ENCODE data around the gene SP1. TPM values are rescaled to one million over a fixed set of nuclear protein-coding genes. Genes with fewer than 3 reads are reported as not detected.

SP1 gene
- total and polyA plus RNA-seq, 2 experiments from 2014 or later, result 11.1 to 68.4 TPM

DNA sequence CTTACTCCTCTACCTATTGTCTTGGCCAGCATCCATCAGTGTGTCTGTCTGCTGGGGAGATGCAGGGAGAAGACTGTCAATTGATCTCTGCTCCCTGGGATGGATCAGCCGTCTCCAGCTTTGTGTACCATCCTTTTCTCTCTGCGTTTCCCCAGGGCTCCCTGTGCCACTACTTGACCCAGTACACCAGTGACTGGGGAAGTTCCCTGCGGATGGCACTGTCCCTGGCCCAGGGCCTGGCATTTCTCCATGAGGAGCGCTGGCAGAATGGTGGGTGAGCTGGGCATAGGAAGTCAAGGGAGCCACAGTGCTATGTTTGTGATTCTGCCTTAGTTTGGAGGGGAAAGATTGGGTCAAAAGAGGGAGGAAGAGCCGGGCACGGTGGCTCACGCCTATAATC lies 48.8 kb downstream of the SP1 start:
- no peaks in the 10 kb centered on the region for H4K20me1 ChIP-seq (replicated peaks; ENCODE audit: insufficient read depth)
- no peak overlapping the region for H3K4me2 ChIP-seq
- no peaks in the 10 kb centered on the region for H3F3A ChIP-seq (replicated peaks; ENCODE audit: low read depth)
- DNase-seq (ENCODE audit: low spot score) (no peak), ATAC-seq (no peak)
- no peak overlapping the region for H2AFZ ChIP-seq
- no peaks in the 10 kb centered on the region for H3K36me3 Mint-ChIP-seq (ENCODE audit: low read depth)
- H3K79me2 ChIP-seq (replicated peaks; ENCODE audit: insufficient read depth), result no peaks in the 10 kb centered on the region
- H3K9me2 ChIP-seq (ENCODE audit: insufficient read depth), result no peaks in the 10 kb centered on the region
- no peak overlapping the region for H3K27ac Mint-ChIP-seq
- H3K4me3 Mint-ChIP-seq, result no peak overlapping the region
- no peaks in the 10 kb centered on the region for H3K27me3 ChIP-seq (ENCODE audit: insufficient read depth)
- no peak overlapping the region for H3K4me3 ChIP-seq
- peaks cover 4% of the 10 kb centered on the region; the same call in 2 of the 3 replicates for H3K4me1 Mint-ChIP-seq
- no peaks in the 10 kb centered on the region for H3K36me3 ChIP-seq (ENCODE audit: insufficient read depth)
- H3K27me3 Mint-ChIP-seq (ENCODE audit: insufficient read depth, low read depth, poor library complexity), result peaks cover 14% of the 10 kb centered on the region
- no peaks in the 10 kb centered on the region for H3K4me1 ChIP-seq (ENCODE audit: insufficient read depth)
- TF ChIP-seq POLR2AphosphoS5 (IDR thresholded peaks at IDR 0.05; ENCODE audit: low read depth), result no peak
- TF ChIP-seq, protein P1, sequence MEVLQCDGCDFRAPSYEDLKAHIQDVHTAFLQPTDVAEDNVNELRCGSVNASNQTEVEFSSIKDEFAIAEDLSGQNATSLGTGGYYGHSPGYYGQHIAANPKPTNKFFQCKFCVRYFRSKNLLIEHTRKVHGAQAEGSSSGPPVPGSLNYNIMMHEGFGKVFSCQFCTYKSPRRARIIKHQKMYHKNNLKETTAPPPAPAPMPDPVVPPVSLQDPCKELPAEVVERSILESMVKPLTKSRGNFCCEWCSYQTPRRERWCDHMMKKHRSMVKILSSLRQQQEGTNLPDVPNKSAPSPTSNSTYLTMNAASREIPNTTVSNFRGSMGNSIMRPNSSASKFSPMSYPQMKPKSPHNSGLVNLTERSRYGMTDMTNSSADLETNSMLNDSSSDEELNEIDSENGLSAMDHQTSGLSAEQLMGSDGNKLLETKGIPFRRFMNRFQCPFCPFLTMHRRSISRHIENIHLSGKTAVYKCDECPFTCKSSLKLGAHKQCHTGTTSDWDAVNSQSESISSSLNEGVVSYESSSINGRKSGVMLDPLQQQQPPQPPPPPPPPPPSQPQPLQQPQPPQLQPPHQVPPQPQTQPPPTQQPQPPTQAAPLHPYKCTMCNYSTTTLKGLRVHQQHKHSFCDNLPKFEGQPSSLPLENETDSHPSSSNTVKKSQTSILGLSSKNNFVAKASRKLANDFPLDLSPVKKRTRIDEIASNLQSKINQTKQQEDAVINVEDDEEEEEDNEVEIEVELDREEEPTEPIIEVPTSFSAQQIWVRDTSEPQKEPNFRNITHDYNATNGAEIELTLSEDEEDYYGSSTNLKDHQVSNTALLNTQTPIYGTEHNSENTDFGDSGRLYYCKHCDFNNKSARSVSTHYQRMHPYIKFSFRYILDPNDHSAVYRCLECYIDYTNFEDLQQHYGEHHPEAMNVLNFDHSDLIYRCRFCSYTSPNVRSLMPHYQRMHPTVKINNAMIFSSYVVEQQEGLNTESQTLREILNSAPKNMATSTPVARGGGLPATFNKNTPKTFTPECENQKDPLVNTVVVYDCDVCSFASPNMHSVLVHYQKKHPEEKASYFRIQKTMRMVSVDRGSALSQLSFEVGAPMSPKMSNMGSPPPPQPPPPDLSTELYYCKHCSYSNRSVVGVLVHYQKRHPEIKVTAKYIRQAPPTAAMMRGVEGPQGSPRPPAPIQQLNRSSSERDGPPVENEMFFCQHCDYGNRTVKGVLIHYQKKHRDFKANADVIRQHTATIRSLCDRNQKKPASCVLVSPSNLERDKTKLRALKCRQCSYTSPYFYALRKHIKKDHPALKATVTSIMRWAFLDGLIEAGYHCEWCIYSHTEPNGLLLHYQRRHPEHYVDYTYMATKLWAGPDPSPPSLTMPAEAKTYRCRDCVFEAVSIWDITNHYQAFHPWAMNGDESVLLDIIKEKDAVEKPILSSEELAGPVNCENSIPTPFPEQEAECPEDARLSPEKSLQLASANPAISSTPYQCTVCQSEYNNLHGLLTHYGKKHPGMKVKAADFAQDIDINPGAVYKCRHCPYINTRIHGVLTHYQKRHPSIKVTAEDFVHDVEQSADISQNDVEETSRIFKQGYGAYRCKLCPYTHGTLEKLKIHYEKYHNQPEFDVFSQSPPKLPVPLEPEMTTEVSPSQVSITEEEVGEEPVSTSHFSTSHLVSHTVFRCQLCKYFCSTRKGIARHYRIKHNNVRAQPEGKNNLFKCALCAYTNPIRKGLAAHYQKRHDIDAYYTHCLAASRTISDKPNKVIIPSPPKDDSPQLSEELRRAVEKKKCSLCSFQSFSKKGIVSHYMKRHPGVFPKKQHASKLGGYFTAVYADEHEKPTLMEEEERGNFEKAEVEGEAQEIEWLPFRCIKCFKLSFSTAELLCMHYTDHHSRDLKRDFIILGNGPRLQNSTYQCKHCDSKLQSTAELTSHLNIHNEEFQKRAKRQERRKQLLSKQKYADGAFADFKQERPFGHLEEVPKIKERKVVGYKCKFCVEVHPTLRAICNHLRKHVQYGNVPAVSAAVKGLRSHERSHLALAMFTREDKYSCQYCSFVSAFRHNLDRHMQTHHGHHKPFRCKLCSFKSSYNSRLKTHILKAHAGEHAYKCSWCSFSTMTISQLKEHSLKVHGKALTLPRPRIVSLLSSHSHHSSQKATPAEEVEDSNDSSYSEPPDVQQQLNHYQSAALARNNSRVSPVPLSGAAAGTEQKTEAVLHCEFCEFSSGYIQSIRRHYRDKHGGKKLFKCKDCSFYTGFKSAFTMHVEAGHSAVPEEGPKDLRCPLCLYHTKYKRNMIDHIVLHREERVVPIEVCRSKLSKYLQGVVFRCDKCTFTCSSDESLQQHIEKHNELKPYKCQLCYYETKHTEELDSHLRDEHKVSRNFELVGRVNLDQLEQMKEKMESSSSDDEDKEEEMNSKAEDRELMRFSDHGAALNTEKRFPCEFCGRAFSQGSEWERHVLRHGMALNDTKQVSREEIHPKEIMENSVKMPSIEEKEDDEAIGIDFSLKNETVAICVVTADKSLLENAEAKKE (CRISPR knock-in tag; IDR thresholded peaks at IDR 0.05), result no peak
- TF ChIP-seq EZH2 (IDR thresholded peaks at IDR 0.05; ENCODE audit: low read depth, unreplicated experiment), result no peak
- TF ChIP-seq ZNF331 (CRISPR knock-in tag; IDR thresholded peaks at IDR 0.05; ENCODE audit: low read depth), result no peak
- TF ChIP-seq, protein P2, sequence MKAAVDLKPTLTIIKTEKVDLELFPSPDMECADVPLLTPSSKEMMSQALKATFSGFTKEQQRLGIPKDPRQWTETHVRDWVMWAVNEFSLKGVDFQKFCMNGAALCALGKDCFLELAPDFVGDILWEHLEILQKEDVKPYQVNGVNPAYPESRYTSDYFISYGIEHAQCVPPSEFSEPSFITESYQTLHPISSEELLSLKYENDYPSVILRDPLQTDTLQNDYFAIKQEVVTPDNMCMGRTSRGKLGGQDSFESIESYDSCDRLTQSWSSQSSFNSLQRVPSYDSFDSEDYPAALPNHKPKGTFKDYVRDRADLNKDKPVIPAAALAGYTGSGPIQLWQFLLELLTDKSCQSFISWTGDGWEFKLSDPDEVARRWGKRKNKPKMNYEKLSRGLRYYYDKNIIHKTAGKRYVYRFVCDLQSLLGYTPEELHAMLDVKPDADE (IDR thresholded peaks at IDR 0.05), result no peak
- TF ChIP-seq, protein P3, sequence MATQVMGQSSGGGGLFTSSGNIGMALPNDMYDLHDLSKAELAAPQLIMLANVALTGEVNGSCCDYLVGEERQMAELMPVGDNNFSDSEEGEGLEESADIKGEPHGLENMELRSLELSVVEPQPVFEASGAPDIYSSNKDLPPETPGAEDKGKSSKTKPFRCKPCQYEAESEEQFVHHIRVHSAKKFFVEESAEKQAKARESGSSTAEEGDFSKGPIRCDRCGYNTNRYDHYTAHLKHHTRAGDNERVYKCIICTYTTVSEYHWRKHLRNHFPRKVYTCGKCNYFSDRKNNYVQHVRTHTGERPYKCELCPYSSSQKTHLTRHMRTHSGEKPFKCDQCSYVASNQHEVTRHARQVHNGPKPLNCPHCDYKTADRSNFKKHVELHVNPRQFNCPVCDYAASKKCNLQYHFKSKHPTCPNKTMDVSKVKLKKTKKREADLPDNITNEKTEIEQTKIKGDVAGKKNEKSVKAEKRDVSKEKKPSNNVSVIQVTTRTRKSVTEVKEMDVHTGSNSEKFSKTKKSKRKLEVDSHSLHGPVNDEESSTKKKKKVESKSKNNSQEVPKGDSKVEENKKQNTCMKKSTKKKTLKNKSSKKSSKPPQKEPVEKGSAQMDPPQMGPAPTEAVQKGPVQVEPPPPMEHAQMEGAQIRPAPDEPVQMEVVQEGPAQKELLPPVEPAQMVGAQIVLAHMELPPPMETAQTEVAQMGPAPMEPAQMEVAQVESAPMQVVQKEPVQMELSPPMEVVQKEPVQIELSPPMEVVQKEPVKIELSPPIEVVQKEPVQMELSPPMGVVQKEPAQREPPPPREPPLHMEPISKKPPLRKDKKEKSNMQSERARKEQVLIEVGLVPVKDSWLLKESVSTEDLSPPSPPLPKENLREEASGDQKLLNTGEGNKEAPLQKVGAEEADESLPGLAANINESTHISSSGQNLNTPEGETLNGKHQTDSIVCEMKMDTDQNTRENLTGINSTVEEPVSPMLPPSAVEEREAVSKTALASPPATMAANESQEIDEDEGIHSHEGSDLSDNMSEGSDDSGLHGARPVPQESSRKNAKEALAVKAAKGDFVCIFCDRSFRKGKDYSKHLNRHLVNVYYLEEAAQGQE (IDR thresholded peaks at IDR 0.05; ENCODE audit: unreplicated experiment), result no peak
- TF ChIP-seq EZH2phosphoT487 (IDR thresholded peaks at IDR 0.05; ENCODE audit: unreplicated experiment), result no peak
- no peak for TF ChIP-seq NANOG (IDR thresholded peaks at IDR 0.05; ENCODE audit: borderline replicate concordance)
- TF ChIP-seq ZNF114 (CRISPR knock-in tag; IDR thresholded peaks at IDR 0.05), result no peak
- TF ChIP-seq CREB1 (CRISPR knock-in tag; IDR thresholded peaks at IDR 0.05; ENCODE audit: low read depth), result no peak
- no peak for TF ChIP-seq JUNB (IDR thresholded peaks at IDR 0.05; ENCODE audit: unreplicated experiment)
- TF ChIP-seq, protein P4, sequence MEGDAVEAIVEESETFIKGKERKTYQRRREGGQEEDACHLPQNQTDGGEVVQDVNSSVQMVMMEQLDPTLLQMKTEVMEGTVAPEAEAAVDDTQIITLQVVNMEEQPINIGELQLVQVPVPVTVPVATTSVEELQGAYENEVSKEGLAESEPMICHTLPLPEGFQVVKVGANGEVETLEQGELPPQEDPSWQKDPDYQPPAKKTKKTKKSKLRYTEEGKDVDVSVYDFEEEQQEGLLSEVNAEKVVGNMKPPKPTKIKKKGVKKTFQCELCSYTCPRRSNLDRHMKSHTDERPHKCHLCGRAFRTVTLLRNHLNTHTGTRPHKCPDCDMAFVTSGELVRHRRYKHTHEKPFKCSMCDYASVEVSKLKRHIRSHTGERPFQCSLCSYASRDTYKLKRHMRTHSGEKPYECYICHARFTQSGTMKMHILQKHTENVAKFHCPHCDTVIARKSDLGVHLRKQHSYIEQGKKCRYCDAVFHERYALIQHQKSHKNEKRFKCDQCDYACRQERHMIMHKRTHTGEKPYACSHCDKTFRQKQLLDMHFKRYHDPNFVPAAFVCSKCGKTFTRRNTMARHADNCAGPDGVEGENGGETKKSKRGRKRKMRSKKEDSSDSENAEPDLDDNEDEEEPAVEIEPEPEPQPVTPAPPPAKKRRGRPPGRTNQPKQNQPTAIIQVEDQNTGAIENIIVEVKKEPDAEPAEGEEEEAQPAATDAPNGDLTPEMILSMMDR (conservative IDR thresholded peaks at IDR 0.05; ENCODE audit: low read depth in 2 of 2), result no peak
- TF ChIP-seq STAT1 (IDR thresholded peaks at IDR 0.05; ENCODE audit: unreplicated experiment), result no peak
- H3K9me3 Mint-ChIP-seq, result no peaks in the 10 kb centered on the region
- no peak overlapping the region for H3K27ac ChIP-seq (ENCODE audit: low read depth)

Data from GM23338 (cell line).